HG03039 (cell line): Measurements from ENCODE around the gene ZNF682.
"Not testable (repeated sequence)": the region's sequence is repeated elsewhere in the genome, so short reads cannot be mapped to it uniquely, and the experiment has no call there.

Experiments
- ATAC-seq: cut with Tn5 transposase; IDR thresholded peaks from one replicate; pipeline ENCODE4 v1.9.1; 2021; ENCODE audit warnings: mild to moderate bottlenecking, moderate library complexity; ENCODE audit not compliant: unreplicated experiment

ZNF682 gene

GRCh38 chr19:20039203-20039723 is at the start of gene ZNF682:
Gene ZNF682, minus strand, starts transcription at chr19:20039505. Its CDS starts 160 bp downstream, at chr19:20039345.
- ATAC-seq = peak; percentile 95

- ATAC-seq = not testable (repeated sequence)
Measured at GRCh38 chr19:20082876-20083275, 43.6 kb upstream of the ZNF682 start.

GRCh38 chr19:20082232-20082833 is 43.0 kb upstream of the ZNF682 start:
- not testable (repeated sequence) for ATAC-seq

GRCh38 chr19:20080656-20081055 is 41.4 kb upstream of the ZNF682 start:
- ATAC-seq = no peak

- ATAC-seq = no peak
Measured at GRCh38 chr19:20079476-20079875, 40.2 kb upstream of the ZNF682 start.

GRCh38 chr19:20078581-20079031 is 39.3 kb upstream of the ZNF682 start:
- ATAC-seq = no peak

GRCh38 chr19:20077791-20078463 is 38.6 kb upstream of the ZNF682 start, which contains the start of gene ZNF90:
Gene ZNF90, plus strand, starts transcription at chr19:20078000. Its CDS starts 133 bp downstream, at chr19:20078133.
- ATAC-seq = peak; percentile 81

GRCh38 chr19:20072936-20073335 is 33.6 kb upstream of the ZNF682 start:
- ATAC-seq = no peak

- ATAC-seq = no peak
Measured at GRCh38 chr19:20070691-20071090, 31.4 kb upstream of the ZNF682 start.

- not testable (repeated sequence) for ATAC-seq
Measured at GRCh38 chr19:20068559-20068958, 29.3 kb upstream of the ZNF682 start.

GRCh38 chr19:20067943-20068342 is 28.6 kb upstream of the ZNF682 start:
- no peak for ATAC-seq

GRCh38 chr19:20066861-20067260 is 27.6 kb upstream of the ZNF682 start:
- ATAC-seq = no peak

GRCh38 chr19:20060282-20060681 is 21.0 kb upstream of the ZNF682 start:
- no peak for ATAC-seq

- ATAC-seq = not testable (repeated sequence)
Measured at GRCh38 chr19:20058738-20059137, 19.4 kb upstream of the ZNF682 start.

GRCh38 chr19:20051841-20052768 is 12.8 kb upstream of the ZNF682 start:
- peak; percentile 90 for ATAC-seq

- ATAC-seq = not testable (repeated sequence)
Measured at GRCh38 chr19:20045742-20046141, 6.4 kb upstream of the ZNF682 start.

- ATAC-seq = no peak
Measured at GRCh38 chr19:20044663-20045062, 5.4 kb upstream of the ZNF682 start.

- no peak for ATAC-seq
Measured at GRCh38 chr19:20038358-20039202, 725 bp downstream of the ZNF682 start.

- no peak for ATAC-seq
Measured at GRCh38 chr19:20035935-20036334, 3.4 kb downstream of the ZNF682 start.

GRCh38 chr19:20028611-20029010 is 10.7 kb downstream of the ZNF682 start:
- no peak for ATAC-seq
